HUDEP-2 (cell line): ENCODE results near the gene ITGB5.

Experiments used
- DNase-seq, 76 experiments: peaks; one replicate each; lab custom pipeline; 2025; ENCODE audit not compliant: unreplicated experiment in 76 of 76; lab: John Stamatoyannopoulos, UW

The ITGB5 gene

DNA sequence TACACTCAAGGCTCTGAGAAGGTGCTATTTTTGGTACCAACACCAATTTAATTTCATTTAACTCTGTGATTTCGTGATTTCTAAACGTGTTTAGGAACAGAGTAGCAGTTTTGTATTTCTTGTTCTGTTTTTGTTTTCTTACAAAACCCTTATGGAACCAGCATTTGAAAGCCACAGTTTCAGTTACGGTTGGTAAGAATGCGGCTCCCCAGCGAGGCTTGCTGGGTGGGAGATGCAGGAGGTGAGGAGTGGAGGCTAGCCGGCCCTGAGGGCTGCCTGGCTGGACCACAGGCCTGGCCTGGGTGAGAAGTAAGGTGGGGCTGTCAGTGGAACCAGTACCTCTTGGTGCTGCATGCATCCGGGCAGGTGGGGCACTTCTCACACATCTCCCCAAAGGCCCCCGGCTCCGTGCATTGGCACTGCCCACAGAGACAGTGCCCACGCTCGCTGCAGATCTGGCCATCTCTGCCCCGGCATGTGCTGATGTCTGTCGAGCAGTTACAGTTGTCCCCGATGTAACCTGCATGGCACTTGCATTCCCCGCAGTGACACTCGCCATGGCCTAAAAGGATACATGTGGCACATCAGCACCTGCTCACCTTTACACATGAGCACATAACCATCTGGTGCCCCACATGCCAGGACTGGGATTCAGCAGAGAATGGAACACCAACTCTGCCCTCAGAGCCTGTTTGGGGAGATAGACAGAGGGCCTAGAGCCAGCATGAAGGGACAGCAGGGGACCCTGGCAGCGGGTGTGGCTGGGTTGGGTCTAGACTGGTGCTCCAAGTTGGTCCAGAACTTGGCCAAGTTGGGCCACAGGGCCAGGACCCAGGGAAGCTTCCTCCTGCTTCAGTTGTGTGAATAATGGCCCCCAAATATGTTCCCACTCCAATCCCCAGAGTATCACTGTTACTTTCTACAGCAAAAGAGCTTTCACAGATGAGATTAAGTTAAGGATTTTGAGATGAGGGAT, 113.5 kb downstream of the ITGB5 start:
- DNase-seq: no peak

GRCh38 chr3:124772081-124772831, 114.9 kb downstream of the ITGB5 start:
- DNase-seq: peak in 60 of 76 experiments; percentile 1 to 83 (median 24)

GRCh38 chr3:124771083-124771445, 116.1 kb downstream of the ITGB5 start:
- DNase-seq: no peak

DNA sequence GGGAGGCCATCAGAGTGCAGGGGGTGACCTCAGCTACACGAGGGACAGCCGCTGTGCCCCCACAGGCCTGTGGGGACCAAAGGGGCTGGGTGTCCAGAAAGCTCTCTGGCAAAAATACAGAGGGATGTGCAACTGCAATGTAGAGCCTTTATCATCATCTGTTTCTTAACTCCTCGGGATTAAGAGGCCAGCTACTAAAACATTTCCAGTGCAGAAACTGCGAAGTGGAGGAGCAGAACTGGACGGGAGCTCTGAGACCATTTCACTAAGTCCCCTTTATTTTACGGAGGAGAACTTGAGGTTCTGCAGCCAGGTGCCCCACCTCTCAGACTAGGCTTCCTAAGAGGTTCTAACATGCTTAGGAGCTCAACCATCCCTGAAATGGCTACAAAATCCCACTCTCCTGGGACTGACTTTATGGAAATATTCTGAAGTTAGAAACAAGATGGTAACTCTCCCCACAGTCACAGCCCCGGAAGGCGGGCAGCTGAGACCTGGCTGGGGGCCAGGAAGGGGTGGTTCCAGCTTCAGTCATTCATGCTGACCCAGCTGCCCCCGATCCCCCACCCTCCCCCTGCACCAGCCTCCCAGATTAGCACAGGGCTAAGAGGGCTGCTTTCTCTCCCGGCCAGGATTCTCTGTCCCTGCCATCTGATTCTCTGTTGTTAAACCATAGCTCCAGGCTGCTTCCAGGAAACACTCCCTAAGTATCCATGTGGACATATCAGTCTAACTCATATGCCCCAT, 116.7 kb downstream of the ITGB5 start:
- no peak for DNase-seq

DNA sequence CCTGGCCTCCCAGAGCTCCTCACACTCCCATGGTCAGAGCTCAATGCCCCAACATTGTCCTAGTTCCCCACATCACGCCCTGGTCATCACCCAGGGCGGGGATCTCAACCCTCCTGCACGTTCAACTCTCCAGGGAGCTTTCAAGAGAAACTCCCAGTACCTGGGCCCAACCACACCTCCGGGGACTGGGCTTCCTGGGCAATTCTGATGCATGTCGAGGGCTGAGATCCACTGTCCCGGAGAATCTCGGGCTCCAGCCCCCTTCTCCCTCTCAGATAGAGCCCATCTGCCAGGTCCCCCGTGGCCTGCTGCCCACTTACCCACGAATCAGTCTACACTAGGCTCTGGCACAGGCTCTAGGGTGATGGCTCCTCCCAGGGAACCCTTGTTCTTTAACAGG, 117.7 kb downstream of the ITGB5 start:
- no peak for DNase-seq

DNA sequence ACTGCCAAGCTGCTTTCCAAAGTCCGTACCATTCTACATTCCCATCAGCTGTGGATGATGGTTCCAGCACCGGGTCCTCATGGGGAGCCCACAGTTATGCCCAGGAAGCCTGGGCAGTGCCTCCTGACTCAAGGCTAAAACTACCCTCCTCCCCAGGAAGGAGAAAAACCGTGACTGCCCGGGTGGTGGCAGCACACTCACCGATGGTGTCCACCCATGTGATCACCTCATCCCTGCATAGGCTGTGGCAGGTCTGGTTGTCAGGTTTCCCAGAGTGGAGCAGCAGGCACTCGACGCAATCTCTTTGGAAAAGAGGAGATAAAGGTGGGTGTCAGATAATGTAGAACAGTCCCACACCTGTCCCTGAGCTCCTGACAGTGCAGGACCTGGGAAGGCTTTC, 118.4 kb downstream of the ITGB5 start:
- peak in 41 of 76 experiments; percentile 1 to 56 (median 21) for DNase-seq

- DNase-seq: no peak
These were observed 119.5 kb downstream of the ITGB5 start for GRCh38 chr3:124767691-124768090.

GRCh38 chr3:124767264-124767663, 119.9 kb downstream of the ITGB5 start:
- no peak for DNase-seq

- DNase-seq: no peak
These were observed 120.8 kb downstream of the ITGB5 start for GRCh38 chr3:124766113-124767095.

DNA sequence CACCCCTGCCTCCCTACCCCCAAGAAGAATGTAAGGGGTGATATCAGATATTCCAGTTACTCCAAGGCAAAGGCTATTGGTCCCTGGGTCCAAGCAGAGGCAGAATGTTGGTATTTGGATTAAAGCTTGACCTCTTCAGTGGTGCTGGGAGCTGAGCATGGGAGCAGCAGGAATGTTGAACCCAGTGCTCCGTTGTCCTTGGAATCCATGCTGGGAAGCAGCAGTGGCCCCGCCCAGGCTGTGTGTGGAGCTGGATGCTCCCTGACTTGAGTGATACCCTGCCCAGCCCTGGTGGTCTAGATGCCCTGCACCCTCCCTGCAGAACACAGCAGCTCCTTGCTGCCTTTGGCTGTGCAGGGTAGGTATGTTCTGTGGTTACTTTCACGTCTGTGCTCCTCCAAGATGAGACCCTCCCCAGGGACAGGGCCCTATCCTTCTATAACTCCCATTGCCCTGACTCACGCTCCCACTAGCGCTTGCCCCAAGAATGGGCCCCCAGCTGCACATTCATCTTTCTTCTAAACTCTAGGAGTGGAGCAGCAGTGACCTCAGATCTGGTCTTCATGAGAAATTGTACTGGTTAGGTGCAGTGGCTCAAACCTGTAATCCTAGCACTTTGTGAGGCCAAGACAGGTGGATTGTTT, 121.8 kb downstream of the ITGB5 start:
- no peak for DNase-seq

DNA sequence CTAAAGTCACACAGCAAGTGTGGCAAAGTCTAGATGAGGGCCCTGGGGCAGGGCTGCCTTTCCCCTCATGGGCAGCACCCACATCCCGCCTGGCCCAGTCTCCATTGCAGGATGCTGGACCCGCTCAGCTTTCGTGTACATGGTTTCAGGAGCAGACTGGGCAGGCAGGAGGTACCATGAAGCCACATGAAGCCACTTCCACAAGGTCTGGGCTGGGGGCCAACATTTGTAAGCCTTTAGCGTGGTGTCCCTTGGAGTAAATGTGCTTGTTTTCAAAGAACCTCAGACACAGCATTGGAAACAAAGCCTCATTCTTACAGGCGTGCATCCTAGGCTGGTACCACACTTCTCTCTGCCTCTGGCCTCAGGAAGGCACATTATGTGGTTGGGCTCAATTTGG, 122.4 kb downstream of the ITGB5 start:
- no peak for DNase-seq

DNA sequence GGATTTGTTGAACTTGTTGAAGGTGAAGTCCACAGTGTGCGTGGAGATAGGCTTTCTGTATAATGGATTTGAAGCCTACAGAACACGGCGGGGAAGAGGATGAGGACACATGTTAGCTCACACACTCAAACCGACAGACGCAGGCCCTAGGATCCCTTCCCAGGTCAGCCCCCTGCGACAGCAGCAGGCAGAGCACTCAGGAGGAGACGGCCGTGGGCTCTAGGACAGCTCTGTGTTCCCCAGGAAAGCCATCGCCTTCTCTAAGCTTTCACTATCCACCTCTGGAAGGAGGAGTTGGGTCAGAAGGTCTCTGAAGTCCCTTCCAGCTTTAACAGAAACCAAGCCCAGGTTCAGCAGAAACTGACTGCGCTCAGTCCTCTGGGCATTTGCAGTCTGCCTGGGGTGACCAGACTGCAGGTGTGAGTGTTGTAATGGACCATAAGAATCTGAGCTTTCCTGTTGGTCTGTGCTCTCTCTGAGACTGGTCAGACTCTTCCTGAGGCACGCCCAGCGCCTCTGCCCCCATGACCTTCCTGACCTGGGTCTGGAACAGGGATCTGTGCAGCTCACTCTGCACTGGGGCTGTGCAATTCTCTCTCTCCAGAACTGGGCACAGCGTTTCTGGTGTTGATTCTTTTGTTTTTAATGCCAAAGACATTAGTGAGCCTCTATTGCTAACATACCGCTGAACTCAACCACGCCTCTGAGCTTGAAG, 123.4 kb downstream of the ITGB5 start:
- DNase-seq: no peak

DNA sequence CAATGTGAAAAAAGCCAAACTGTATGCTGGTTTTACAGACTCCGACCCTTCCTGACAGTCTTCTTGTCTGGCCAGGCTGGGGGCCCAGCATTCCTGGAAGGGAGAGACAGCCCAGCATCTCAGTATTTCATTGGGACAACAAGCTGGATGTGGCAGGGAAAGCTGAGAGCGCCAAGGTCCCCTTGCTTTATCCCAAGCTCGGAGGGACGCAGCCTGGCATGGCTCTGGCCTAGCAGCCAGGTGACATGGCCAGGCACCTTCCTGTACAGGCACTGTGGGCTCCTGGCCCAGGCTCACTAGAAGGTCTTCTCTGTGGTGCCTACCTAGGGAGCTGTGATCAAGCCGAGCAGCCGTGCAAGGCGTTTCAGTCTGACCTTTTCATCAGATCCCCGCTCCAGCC, 124.0 kb downstream of the ITGB5 start:
- DNase-seq: no peak

DNA sequence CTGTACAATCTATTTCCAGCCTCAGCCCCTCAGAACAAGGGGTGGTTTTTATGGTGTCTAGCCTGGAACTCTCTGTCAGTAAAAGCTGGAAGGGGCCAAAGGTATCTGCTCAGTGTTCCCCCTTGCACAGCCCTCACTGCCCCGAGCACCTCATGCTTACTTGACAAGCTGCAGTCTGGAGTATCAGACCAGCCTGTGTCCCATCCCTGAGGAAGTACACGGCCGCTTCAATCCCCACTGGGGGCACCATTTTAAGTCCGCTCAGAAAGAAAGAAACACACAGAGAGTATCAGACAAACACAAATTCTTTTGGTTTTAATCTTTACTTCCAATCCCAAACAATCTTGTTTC, 124.5 kb downstream of the ITGB5 start:
- no peak for DNase-seq

DNA sequence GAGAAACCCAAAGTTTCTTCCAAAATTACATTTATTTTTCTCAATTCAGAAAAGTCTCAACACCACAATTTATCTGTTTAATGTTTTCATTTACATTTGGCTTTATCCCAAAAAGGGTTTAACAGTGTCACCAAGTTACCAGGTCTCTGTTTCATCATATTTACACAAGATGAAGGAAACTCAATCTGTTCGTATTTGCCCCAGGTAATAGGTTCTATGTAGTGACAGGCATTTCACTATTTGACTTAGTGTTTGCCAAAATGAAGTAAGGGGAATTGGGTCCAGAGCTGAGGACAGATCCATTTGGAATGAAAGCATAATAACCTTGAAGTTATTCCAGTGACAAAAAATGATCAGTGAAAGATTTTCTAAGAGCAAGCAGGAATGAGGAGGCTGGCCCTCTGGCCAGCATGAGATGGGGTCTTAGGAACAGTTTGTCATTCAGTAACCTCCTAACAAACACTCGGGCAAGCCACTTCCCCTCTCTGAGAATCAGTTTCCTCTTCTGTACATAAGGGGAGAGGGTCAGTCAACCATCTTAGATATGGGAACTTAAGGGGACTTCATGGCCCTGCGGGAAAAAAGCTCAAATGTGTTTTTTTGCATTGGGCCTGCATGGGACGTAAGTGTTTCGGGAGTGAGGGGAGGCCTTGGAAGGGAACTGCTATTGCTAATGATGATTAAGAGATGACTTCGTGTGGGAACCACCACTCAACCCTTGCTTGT, 125.1 kb downstream of the ITGB5 start:
- no peak for DNase-seq

GRCh38 chr3:124761250-124761796, 125.8 kb downstream of the ITGB5 start:
- DNase-seq: peak in 60 of 76 experiments; percentile 3 to 74 (median 34)

DNA sequence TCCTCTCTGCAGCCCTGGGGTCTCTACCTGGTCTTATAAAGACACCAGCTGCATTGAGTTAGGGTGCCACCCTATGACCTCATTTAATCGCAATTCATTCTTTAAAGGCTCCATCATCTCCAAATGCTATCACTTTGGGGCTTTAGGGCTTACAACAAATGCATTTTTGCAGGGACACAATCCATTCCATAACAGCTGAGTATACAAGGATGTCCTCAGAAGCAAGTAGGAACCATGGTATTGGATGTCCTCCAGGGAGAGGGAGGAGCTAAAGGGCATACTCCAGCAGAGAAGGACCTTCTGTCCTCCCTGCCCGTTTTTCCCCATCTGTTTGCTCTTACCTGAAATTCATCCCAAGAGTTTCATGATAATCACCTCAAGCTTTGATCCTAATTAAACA, 126.6 kb downstream of the ITGB5 start:
- DNase-seq: no peak
